GF-D8 (cell line): ENCODE data around the gene CACNB2.

ENCODE experiments used
- DNase-seq: peaks from one replicate; lab custom pipeline; 2025; lab: John Stamatoyannopoulos, UW

CACNB2 gene

GRCh38 chr10:18293536-18294510 is 153.6 kb downstream of the CACNB2 start:
- no peak for DNase-seq

- no peak for DNase-seq
Measured at GRCh38 chr10:18294633-18295032, 154.4 kb downstream of the CACNB2 start.

GRCh38 chr10:18297659-18298058 is 157.4 kb downstream of the CACNB2 start:
- no peak for DNase-seq

GRCh38 chr10:18298256-18298655 is 158.0 kb downstream of the CACNB2 start:
- DNase-seq = no peak

- no peak for DNase-seq
Measured at GRCh38 chr10:18303851-18304801, 163.9 kb downstream of the CACNB2 start.

- no peak for DNase-seq
Measured at GRCh38 chr10:18306031-18306430, 165.8 kb downstream of the CACNB2 start.

GRCh38 chr10:18308600-18308999 is 168.4 kb downstream of the CACNB2 start:
- no peak for DNase-seq

- DNase-seq = no peak
Measured at GRCh38 chr10:18310761-18311160, 170.5 kb downstream of the CACNB2 start.

GRCh38 chr10:18312374-18313139 is 172.3 kb downstream of the CACNB2 start:
- no peak for DNase-seq

GRCh38 chr10:18313140-18313530 is 172.9 kb downstream of the CACNB2 start:
- DNase-seq = no peak

- no peak for DNase-seq
Measured at GRCh38 chr10:18313626-18314025, 173.4 kb downstream of the CACNB2 start.

GRCh38 chr10:18319628-18320027 is 179.4 kb downstream of the CACNB2 start:
- no peak for DNase-seq

GRCh38 chr10:18321371-18321770 is 181.1 kb downstream of the CACNB2 start:
- DNase-seq = no peak

- no peak for DNase-seq
Measured at GRCh38 chr10:18323916-18324315, 183.7 kb downstream of the CACNB2 start.

- no peak for DNase-seq
Measured at GRCh38 chr10:18325410-18325809, 185.2 kb downstream of the CACNB2 start.

GRCh38 chr10:18325889-18326531 is 185.8 kb downstream of the CACNB2 start:
- no peak for DNase-seq

- no peak for DNase-seq
Measured at GRCh38 chr10:18328941-18329340, 188.7 kb downstream of the CACNB2 start.

GRCh38 chr10:18332048-18332447 is 191.8 kb downstream of the CACNB2 start:
- DNase-seq = no peak

GRCh38 chr10:18332484-18332883 is 192.3 kb downstream of the CACNB2 start:
- no peak for DNase-seq

- DNase-seq = no peak
Measured at GRCh38 chr10:18333621-18334020, 193.4 kb downstream of the CACNB2 start.

- DNase-seq = no peak
Measured at GRCh38 chr10:18334116-18334867, 194.1 kb downstream of the CACNB2 start.
